H9 (cell line): ENCODE results near the gene SNPH. TPM values are rescaled to one million over a fixed set of nuclear protein-coding genes. Genes with fewer than 3 reads are reported as not detected.

Experiments used
- DNase-seq: peaks from one replicate; pipeline ENCODE4 v3.0.0-alpha.2; 2017
- H2AFZ ChIP-seq: one replicate; pipeline ENCODE4 v1.6.1; 2013; ENCODE audit warnings: mild to moderate bottlenecking, low read length, control low read depth, moderate library complexity
- H2AK5ac ChIP-seq: 2 replicates; pipeline ENCODE4 v1.6.1; 2013; ENCODE audit warnings: low read length, control low read depth, mixed read lengths; ENCODE audit not compliant: insufficient read length
- H2BK120ac ChIP-seq: one replicate; pipeline ENCODE4 v1.6.1; 2013; ENCODE audit warnings: low read depth, mild to moderate bottlenecking, low read length, control low read depth, inconsistent platforms; ENCODE audit not compliant: poor library complexity, severe bottlenecking
- H2BK12ac ChIP-seq: 2 replicates; pipeline ENCODE4 v1.6.1; 2013; ENCODE audit warnings: low read length, control low read depth, mixed read lengths, low read depth; ENCODE audit not compliant: insufficient read length
- H2BK15ac ChIP-seq: 2 replicates; pipeline ENCODE4 v1.6.1; 2013; ENCODE audit warnings: low read depth, low read length, control low read depth
- H2BK20ac ChIP-seq: one replicate; pipeline ENCODE4 v1.6.1; 2013; ENCODE audit warnings: low read depth, mild to moderate bottlenecking, low read length, control low read depth, inconsistent platforms; ENCODE audit not compliant: poor library complexity, severe bottlenecking
- H2BK5ac ChIP-seq: 2 replicates; pipeline ENCODE4 v1.6.1; 2013; ENCODE audit warnings: low read length, control low read depth, mixed read lengths; ENCODE audit not compliant: insufficient read length
- H3K14ac ChIP-seq: 2 replicates; pipeline ENCODE4 v1.6.1; 2013; ENCODE audit warnings: low read length, control low read depth; ENCODE audit not compliant: insufficient read depth
- H3K18ac ChIP-seq: 2 replicates; pipeline ENCODE4 v1.6.1; 2013; ENCODE audit warnings: low read depth, mild to moderate bottlenecking, mixed read lengths, low read length, control low read depth; ENCODE audit not compliant: insufficient read length
- H3K23ac ChIP-seq: 2 replicates; pipeline ENCODE4 v1.6.1; 2013; ENCODE audit warnings: low read length, control low read depth, mixed read lengths, low read depth; ENCODE audit not compliant: insufficient read length
- H3K23me2 ChIP-seq: 2 replicates; pipeline ENCODE4 v1.6.1; 2013; ENCODE audit warnings: low read depth, mild to moderate bottlenecking, mixed read lengths, low read length, control low read depth; ENCODE audit not compliant: insufficient read length, poor library complexity, severe bottlenecking
- H3K27ac ChIP-seq: 2 replicates; pipeline ENCODE4 v1.5.1; 2013; ENCODE audit warnings: low read length, control low read depth, mixed read lengths, low read depth; ENCODE audit not compliant: insufficient read length
- H3K27me3 ChIP-seq: 2 replicates; pipeline ENCODE4 v1.6.1; 2013; ENCODE audit warnings: low read length, control low read depth, inconsistent platforms; ENCODE audit not compliant: insufficient read depth
- H3K4ac ChIP-seq: 2 replicates; pipeline ENCODE4 v1.6.1; 2013; ENCODE audit warnings: low read depth, mild to moderate bottlenecking, control low read depth, inconsistent platforms, low read length, moderate library complexity
- H3K4me1 ChIP-seq: 2 replicates; pipeline ENCODE4 v1.6.1; 2013; ENCODE audit warnings: low read length, control low read depth, inconsistent platforms; ENCODE audit not compliant: insufficient read depth
- H3K4me2 ChIP-seq: 2 replicates; pipeline ENCODE4 v1.6.1; 2013; ENCODE audit warnings: low read length, control low read depth, mixed read lengths; ENCODE audit not compliant: insufficient read length, insufficient read depth
- H3K56ac ChIP-seq: 2 replicates; pipeline ENCODE4 v1.6.1; 2013; ENCODE audit warnings: low read depth, mild to moderate bottlenecking, mixed read lengths, low read length, control low read depth; ENCODE audit not compliant: insufficient read length
- H3K79me1 ChIP-seq: 2 replicates; pipeline ENCODE4 v1.6.1; 2013; ENCODE audit warnings: low read depth, mild to moderate bottlenecking, moderate library complexity, low read length, control low read depth, inconsistent platforms; ENCODE audit not compliant: insufficient read depth, poor library complexity, severe bottlenecking
- H3K79me2 ChIP-seq: 2 replicates; pipeline ENCODE4 v1.6.1; 2013; ENCODE audit warnings: low read length, control low read depth, inconsistent platforms; ENCODE audit not compliant: insufficient read depth
- H3K9ac ChIP-seq: 2 replicates; pipeline ENCODE4 v1.6.1; 2013; ENCODE audit warnings: low read length, control low read depth, mixed read lengths; ENCODE audit not compliant: insufficient read length; ENCODE audit errors: extremely low read depth
- H3K9me3 ChIP-seq: one replicate; pipeline ENCODE4 v1.6.1; 2013; ENCODE audit warnings: low read depth, low read length, inconsistent platforms; ENCODE audit not compliant: control insufficient read depth
- H3T11ph ChIP-seq: one replicate; pipeline ENCODE4 v1.6.1; 2013; ENCODE audit warnings: mild to moderate bottlenecking, low read length, control low read depth, inconsistent platforms
- H4K20me1 ChIP-seq: one replicate; pipeline ENCODE4 v1.6.1; 2013; ENCODE audit not compliant: control insufficient read depth, insufficient read length, insufficient read depth
- H4K5ac ChIP-seq: 2 replicates; pipeline ENCODE4 v1.6.1; 2013; ENCODE audit warnings: low read depth, mild to moderate bottlenecking, mixed read lengths, low read length, control low read depth; ENCODE audit not compliant: insufficient read length
- H4K8ac ChIP-seq: replicated peaks from 2 replicates; pipeline ENCODE4 v1.6.1; 2013; ENCODE audit warnings: low read length, control low read depth, mixed read lengths, low read depth; ENCODE audit not compliant: insufficient read length
- H4K91ac ChIP-seq: 2 replicates; pipeline ENCODE4 v1.6.1; 2013; ENCODE audit warnings: low read depth, mild to moderate bottlenecking, moderate library complexity, mixed read lengths, low read length, control low read depth; ENCODE audit not compliant: insufficient read length
- H3K27ac Mint-ChIP-seq, 3 experiments: 2 replicates in 2 of 3; 3 replicates in 1 of 3; pipeline ENCODE4 v1.8.0; 2020 to 2021; ENCODE audit warnings: mixed read lengths in 3 of 3, mild to moderate bottlenecking in 1 of 3, moderate library complexity in 1 of 3
- H3K27me3 Mint-ChIP-seq: 2 replicates; pipeline ENCODE4 v1.8.0; 2021; ENCODE audit warnings: low read depth, mild to moderate bottlenecking, moderate library complexity, mixed read lengths
- H3K36me3 Mint-ChIP-seq, 3 experiments: 2 replicates in 2 of 3; 3 replicates in 1 of 3; pipeline ENCODE4 v1.8.0; 2020 to 2021; ENCODE audit warnings: low read depth in 3 of 3, mixed read lengths in 3 of 3; ENCODE audit not compliant: insufficient read depth in 1 of 3
- H3K4me1 Mint-ChIP-seq, 2 experiments: 2 replicates each; pipeline ENCODE4 v1.8.0; 2020; ENCODE audit warnings: mixed read lengths in 2 of 2
- H3K4me3 Mint-ChIP-seq, 2 experiments: 2 replicates in 1 of 2; 3 replicates in 1 of 2; pipeline ENCODE4 v1.8.0; 2020 to 2021; ENCODE audit warnings: mild to moderate bottlenecking in 2 of 2, mixed read lengths in 2 of 2, moderate library complexity in 1 of 2
- H3K9me3 Mint-ChIP-seq, 2 experiments: 2 replicates in 1 of 2; 3 replicates in 1 of 2; pipeline ENCODE4 v1.8.0; 2020; ENCODE audit warnings: mild to moderate bottlenecking in 2 of 2, mixed read lengths in 2 of 2, moderate library complexity in 1 of 2
- CTCF ChIP-seq: fragments of 200-600 bp; sonication (generic); conservative IDR thresholded peaks from 3 replicates; pipeline ENCODE4 v1.8.0; 2021; ENCODE audit warnings: antibody characterized with exemption, mild to moderate bottlenecking
- WGBS: extraction: QIAGEN DNeasy Blood & Tissue Kit; methylation state at CpG from one replicate; pipeline ENCODE4 v1.1.7; 2013; ENCODE audit warnings: missing lambda C conversion rate, low lambda C conversion rate, mixed read lengths; ENCODE audit not compliant: insufficient read length; ENCODE audit errors: extremely low coverage; 5-methylcytosine and 5-hydroxymethylcytosine counted together
- total RNA-seq: library from RNA; stranded (reverse); gene quantifications from 2 replicates; pipeline ENCODE4 v1.2.1, GENCODE V29; 2021

The SNPH gene
- total RNA-seq, 1 experiment from 2014 or later = 1.8 TPM

DNA sequence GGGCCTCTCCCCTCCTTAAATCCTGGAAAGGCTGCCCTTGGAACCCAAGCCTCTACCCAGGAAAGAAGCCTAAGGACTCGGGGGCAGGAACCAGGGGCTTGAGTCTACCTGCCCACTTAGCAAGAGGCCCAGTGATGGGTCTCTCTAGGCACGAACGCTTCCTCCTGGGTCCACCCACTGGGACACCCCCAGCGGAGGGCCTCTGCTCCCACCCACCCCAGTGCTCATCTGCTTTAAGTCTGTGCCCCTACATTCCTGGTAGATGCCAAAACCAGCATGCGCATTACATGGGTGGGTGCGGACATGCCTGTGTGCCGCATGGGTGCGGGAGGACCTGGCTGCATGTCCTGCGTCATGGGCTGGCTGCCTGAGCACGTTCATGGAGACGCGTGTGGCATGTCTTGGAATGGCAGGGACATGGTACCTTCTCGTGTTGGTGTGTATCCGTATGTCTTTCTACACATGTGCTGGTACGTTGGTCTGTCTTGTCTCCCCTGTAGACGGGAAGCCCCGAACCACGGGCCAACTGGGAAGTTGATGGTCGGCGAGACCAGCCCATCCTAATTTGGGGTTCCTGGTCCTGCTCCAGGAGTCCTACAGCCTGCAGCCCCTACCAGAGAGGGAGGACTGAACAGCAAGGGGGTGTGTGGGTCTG, 29.3 kb downstream of the SNPH start:
- no peaks in the 10 kb centered on the region for H3K9me3 Mint-ChIP-seq
- WGBS = no CpG with 5 or more reads among the region's 20 CpGs
- no peak overlapping the region for H2BK15ac ChIP-seq
- no peaks in the 10 kb centered on the region for H3K9me3 ChIP-seq
- H2BK5ac ChIP-seq = no peak overlapping the region
- no peaks in the 10 kb centered on the region; a peak in 1 of 7 replicates for H3K36me3 Mint-ChIP-seq
- H3K14ac ChIP-seq = no peak overlapping the region
- H3K23me2 ChIP-seq = no peaks in the 10 kb centered on the region
- H3K4me3 Mint-ChIP-seq = no peak overlapping the region; a peak in 1 of 5 replicates
- peaks cover 7% of the 10 kb centered on the region for H3K27me3 Mint-ChIP-seq
- no peak overlapping the region for H3K9ac ChIP-seq
- no peak overlapping the region for H2AK5ac ChIP-seq
- no peaks in the 10 kb centered on the region for H3K79me1 ChIP-seq
- no peak overlapping the region for H3K23ac ChIP-seq
- no peak overlapping the region for H4K91ac ChIP-seq
- no peak for TF ChIP-seq CTCF
- H3K18ac ChIP-seq = no peak overlapping the region
- H3K4ac ChIP-seq = no peak overlapping the region
- no peak overlapping the region for H3K56ac ChIP-seq
- no peak overlapping the region for H2AFZ ChIP-seq
- no peak overlapping the region for H2BK20ac ChIP-seq
- no peak overlapping the region for H3K4me2 ChIP-seq
- H3K27me3 ChIP-seq = no peaks in the 10 kb centered on the region
- no peak overlapping the region for H2BK120ac ChIP-seq
- no peak overlapping the region for H4K5ac ChIP-seq
- no peak overlapping the region for H4K8ac ChIP-seq
- H3K4me1 Mint-ChIP-seq = peaks cover 4 to 10% of the 10 kb centered on the region in 2 experiments; a peak in 2 of 4 replicates
- no peak for DNase-seq
- H3T11ph ChIP-seq = no peak overlapping the region
- no peak overlapping the region for H3K27ac Mint-ChIP-seq
- no peak overlapping the region for H2BK12ac ChIP-seq
- H3K4me1 ChIP-seq = no peaks in the 10 kb centered on the region
- H3K27ac ChIP-seq = no peak overlapping the region
- no peaks in the 10 kb centered on the region for H3K79me2 ChIP-seq
- no peaks in the 10 kb centered on the region for H4K20me1 ChIP-seq
